AG10803 (cell line): ENCODE measurements around the gene ME1.

Source experiments
- DNase-seq: peaks from one replicate; pipeline ENCODE4 v3.0.0; 2010; ENCODE audit warnings: low read depth
- H3K4me3 ChIP-seq: 2 replicates; pipeline ENCODE4 v1.5.1; 2011; ENCODE audit warnings: mild to moderate bottlenecking, low read length, control low read depth
- TF ChIP-seq, protein P1 (sequence below): conservative IDR thresholded peaks from 2 replicates; pipeline ENCODE4 v1.5.1; 2011; ENCODE audit warnings: mild to moderate bottlenecking, low read length, control low read depth, inconsistent platforms

Gene ME1

DNA sequence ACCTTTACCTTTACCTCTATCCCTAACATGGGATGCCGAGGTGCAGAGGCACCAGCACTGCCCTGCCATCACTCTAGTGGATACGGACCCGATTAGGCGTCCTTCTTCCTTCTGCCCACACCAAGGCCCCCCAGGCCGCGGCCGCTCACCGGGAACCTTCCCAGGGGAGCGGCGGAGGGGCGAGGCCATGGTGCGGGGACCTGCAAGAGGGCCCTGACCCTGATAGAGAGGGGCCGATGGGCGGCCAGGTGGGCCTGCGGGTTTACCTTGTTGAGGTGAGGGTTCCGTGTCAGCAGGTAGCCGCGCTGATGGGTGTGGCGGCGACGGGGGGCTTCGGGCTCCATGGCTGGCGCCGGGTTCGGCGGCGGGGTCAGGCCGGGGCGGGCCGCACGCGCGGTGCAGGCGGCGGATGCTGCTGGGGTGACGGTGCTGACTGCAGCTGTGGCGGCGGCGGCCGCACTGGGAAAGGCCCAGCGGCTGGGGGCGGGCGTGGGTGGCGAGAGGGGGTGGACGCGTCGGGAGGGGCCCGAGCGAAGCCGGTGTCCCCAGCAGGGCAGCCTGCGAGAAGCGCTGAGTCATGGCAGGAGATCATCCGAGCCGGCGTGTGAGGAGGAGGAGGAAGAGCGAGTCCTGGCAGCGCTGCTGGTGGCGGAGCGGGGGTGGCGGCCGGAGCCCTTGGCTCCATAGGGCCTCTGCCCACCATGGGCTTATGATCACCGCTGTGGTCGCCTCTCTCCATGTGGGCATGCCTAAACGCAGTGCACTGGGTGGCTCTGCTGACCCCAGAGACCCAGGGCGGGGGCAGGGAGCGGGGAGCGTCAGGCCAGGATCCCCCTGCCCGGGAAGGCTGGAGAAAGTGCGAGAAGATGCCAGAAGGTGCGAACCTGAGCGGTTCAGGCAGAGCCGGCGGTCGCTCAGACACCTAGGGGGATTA, at the start of gene ME1:
ME1 (minus strand) TSS at position 441 of the 934 bp plus-strand sequence; CDS start at position 344, 97 bp downstream.
- peak within 1 kb of the TSS; percentile 71 for H3K4me3 ChIP-seq
- peak; percentile 83 for DNase-seq
- TF ChIP-seq, protein P1, sequence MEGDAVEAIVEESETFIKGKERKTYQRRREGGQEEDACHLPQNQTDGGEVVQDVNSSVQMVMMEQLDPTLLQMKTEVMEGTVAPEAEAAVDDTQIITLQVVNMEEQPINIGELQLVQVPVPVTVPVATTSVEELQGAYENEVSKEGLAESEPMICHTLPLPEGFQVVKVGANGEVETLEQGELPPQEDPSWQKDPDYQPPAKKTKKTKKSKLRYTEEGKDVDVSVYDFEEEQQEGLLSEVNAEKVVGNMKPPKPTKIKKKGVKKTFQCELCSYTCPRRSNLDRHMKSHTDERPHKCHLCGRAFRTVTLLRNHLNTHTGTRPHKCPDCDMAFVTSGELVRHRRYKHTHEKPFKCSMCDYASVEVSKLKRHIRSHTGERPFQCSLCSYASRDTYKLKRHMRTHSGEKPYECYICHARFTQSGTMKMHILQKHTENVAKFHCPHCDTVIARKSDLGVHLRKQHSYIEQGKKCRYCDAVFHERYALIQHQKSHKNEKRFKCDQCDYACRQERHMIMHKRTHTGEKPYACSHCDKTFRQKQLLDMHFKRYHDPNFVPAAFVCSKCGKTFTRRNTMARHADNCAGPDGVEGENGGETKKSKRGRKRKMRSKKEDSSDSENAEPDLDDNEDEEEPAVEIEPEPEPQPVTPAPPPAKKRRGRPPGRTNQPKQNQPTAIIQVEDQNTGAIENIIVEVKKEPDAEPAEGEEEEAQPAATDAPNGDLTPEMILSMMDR: no peak

DNA sequence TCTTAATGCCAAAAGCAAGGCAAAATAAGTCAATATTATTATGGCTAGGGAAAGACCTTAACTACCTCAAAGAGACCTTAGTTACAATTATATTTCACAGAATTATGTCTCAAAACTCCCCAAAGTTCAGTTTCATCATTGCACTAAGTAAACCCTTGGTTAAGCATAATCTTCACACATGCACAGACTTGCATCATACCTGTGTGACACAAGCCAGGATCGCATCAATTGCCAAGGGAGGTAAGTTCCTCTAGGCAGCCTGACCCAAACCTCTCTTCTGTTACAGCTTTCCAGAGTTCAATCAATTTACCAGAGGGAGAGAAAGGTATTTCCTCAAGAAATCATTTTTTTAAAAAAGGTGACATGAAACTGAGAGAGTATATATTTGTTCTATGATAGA, 49.6 kb upstream of the ME1 start:
- TF ChIP-seq, protein P1: no peak
- no peak overlapping the region for H3K4me3 ChIP-seq
- no peak for DNase-seq

DNA sequence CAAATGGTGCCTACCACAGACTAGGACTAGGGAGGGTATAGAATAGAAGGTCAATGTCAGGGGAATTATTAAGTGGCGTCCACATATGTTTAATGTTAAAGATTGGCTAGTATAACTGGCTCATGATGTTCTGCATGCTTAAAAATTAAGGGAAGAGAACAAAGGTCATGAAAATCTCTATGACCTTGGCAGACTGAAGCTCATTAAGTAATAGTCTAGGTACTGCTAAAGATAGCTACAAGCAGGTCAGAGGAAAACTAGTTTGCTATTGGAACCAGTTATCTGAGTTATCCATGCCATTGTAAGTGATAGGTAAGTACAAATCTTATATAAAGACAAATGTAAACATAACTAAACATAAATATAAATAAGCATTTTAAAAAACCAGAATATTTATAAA, 48.5 kb upstream of the ME1 start:
- TF ChIP-seq, protein P1: no peak
- no peak for DNase-seq
- no peak overlapping the region for H3K4me3 ChIP-seq

DNA sequence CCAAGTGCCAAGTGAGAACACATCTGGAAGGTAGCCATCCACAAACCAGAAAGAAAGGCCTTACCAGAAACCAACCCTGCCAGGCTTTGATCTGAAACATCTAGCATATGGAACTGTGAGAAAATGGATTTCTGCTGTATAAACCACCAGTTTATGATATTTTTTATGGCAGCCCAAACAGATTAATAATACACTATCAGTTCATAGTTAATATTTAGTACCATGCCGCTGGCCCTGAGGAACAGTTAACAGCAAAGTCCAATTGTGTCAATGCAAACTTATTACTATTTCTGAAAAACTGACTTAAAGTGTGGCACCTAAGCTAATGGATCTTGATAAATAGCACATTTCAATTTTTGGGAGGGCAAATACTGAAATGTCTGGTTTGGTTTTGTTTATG, 46.1 kb upstream of the ME1 start:
- no peak overlapping the region for H3K4me3 ChIP-seq
- no peak for DNase-seq
- TF ChIP-seq, protein P1: no peak

DNA sequence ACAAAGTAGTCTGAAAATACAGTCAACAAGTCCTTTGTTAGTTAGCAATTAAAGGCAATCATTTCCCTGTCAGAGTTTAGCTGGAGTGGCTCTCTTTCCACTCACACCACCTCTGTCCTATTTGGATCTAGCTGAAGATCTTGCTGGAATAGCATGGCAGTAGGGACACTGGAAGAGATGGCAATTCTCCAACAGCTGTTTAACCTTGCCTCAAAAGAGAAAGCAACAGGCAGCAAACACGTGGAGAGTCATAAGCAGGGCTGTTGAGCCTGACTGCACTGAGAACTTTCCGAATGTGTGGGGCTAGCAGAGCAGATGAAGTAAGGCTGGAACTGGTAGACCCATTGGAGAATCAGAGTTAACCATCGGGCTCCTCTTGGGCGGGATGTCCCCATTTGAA, 43.5 kb upstream of the ME1 start:
- H3K4me3 ChIP-seq: no peak overlapping the region
- TF ChIP-seq, protein P1: no peak
- peak; percentile 10 for DNase-seq

DNA sequence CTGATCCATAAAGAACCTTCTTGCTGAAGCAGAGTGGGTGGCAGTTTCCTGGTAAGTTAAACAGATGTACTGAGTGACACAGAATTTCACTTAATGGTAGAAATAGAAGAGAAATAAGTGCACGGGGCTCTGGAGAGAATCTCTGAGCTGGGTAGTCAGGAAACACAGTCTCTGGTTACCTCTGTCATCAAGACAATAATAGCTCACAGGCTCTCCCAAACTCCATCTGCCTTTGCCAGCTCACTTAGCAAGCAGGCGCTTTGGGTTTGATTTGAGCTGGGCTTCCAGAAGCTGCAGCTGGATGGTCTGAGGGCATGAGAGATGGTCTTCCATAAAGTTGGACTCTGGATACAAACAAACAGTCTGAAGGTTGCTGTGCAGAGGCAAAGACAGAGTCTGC, 41.9 kb upstream of the ME1 start:
- DNase-seq: no peak
- no peak overlapping the region for H3K4me3 ChIP-seq
- TF ChIP-seq, protein P1: no peak

DNA sequence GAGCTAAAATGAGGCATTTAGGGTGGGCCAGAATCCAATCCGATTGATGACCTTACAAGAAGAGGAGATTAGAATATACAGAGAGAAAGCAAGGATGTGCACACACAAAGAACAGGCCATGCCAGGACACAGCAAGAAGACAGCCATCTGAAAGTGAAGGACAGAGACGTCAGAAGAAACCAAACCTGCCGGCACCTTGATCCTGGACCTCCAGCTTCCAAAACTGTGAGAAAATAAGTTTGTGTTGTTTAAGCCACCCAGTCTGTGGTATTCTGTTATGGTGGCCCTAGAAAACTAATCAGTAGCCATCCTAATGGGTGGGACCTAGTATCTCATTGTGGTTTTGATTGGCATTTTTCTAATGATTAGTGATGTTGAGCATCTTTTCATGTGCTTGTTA, 39.7 kb upstream of the ME1 start:
- TF ChIP-seq, protein P1: no peak
- no peak overlapping the region for H3K4me3 ChIP-seq
- DNase-seq: no peak
